NCI-H748 (cell line): ENCODE measurements around the gene ST7L.
"Not testable (repeated sequence)": the region's sequence is repeated elsewhere in the genome, so short reads cannot be mapped to it uniquely, and the experiment has no call there.

Source experiments
- DNase-seq: peaks from one replicate; lab custom pipeline; 2025; ENCODE audit not compliant: unreplicated experiment; lab: John Stamatoyannopoulos, UW

Gene ST7L

DNA sequence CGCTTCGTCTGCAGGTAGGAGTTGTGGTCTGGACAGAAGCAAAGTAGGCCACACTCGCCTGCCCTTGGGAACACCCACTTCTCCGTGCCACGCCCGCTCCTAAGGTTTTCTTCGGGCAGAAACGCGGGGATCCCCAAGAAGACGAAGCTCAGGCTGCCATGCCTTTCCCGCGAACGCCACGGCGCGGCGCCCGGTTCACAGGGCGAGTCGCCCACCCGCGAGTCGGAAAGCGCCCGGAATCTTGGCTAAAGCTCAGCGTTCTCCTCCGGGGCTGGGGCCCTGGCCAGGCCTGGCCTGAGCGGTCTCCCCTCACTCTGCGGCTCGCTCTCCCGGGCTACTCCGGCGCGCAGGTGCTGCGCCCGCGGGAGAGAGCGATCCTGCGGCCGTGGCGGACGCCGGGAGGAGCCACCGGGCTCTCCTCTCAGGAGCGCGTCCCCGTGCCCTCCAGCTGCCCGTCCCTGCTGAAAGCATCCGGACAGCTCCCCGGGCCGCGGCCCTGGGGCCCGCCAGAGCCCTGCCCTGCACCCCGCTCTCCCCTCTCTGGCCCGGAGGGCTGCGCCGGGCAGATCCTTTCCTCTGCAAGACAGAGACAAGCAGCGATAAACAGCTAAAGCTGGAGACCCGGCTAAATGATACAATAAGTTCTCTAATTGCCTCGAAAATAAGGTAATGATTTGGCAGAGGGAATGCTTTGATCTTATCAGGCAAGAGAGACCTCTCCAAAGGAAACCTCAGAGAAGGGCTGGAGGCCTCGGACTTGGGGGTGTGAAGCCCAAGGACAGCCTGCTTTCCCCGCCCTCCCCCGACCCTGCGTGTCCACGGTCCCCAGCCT, 116.9 kb downstream of the ST7L start:
- DNase-seq = peak; percentile 62

- DNase-seq = no peak
These were observed 122.7 kb downstream of the ST7L start for GRCh38 chr1:112496290-112496689.

DNA sequence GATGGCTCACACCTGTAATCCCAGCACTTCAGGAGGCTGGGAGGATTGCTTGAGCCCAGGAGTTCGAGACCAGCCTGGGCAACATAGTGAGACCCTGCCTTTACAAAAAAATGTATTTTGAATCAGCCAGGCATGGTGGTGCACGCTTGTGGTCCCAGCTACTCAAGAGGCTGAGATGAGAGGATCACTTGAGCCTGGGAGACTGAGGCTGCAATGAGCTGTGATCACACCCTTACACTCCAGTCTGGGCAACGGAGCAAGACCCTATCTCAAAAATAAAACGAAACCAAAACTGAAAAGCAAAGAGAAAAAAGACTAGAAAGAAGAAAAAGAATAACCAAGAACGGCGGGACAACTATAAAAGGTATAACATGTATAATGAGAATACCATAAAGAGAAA, 125.6 kb downstream of the ST7L start:
- no peak for DNase-seq

GRCh38 chr1:112492076-112492475, 126.9 kb downstream of the ST7L start:
- DNase-seq = no peak

GRCh38 chr1:112488141-112488540, 130.8 kb downstream of the ST7L start:
- DNase-seq = no peak

DNA sequence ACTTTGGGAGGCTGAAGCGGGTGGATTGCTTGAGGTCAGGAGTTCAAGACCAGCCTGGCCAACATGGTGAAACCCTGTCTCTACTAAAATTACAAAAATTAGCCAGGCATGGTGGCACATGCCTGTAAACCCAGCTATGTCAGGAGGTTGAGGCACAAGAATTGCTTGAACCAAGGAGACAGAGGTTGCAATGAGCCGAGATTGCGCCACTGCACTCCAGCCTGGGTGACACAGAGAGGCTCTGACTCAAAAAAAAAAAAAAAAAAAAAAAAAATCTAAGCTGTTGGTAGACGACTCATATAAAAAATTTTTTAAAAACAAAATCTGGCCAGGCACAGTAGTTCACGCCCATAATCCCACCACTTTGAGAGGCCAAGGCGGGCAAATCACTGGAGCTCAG, 131.3 kb downstream of the ST7L start:
- DNase-seq = not testable (repeated sequence)

DNA sequence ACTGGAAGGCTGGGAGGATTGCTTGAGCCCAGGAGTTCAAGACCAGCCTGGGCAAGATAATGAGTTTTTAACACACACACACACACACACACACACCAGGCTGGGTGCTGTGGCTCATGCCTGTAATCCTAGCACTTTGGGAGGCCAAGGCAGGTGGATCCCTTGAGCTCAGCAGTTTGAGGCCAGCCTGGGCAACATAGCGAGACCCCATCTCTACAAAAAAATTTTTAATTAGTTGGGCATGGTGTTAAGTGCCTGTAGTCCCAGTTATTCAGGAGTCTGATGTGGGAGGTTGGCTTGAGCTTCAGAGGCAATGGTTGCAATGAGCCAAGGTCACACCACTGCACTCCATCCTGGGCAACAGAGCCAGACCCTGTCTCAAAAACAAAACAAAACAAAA, 132.9 kb downstream of the ST7L start:
- not testable (repeated sequence) for DNase-seq

DNA sequence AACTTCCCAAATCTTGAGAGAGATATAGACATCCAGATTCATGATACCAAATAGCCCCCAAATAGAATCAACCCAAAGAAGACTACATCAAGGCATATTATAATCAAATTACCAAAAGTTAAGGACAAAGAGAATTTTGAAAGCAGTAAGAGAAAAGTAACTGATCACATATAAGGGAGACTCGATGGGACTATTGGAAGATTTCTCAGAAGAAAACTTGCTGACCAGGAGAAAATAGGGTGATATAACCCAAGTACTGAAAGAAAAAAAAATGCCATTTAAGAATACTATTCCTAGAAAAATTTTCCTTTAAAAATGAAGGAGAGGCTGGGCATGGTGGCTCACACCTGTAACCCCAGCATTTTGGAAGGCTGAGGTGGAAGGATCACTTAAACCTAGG, 140.6 kb downstream of the ST7L start:
- DNase-seq = no peak

GRCh38 chr1:112477550-112477949, 141.4 kb downstream of the ST7L start:
- DNase-seq = no peak
